GM15510 (cell line): Measurements from ENCODE around the gene MAJIN.

Source experiments
- POLR2A ChIP-seq: IDR thresholded peaks from 3 replicates; pipeline ENCODE4 v1.6.1; 2011; ENCODE audit warnings: borderline replicate concordance; ENCODE audit not compliant: insufficient read length; ENCODE audit errors: extremely low read depth

Gene MAJIN

GRCh38 chr11:64915376-64915887, 56.5 kb downstream of the MAJIN start:
- TF ChIP-seq POLR2A: no peak

- no peak for TF ChIP-seq POLR2A
Measured at GRCh38 chr11:64914123-64914522, 57.8 kb downstream of the MAJIN start.

- TF ChIP-seq POLR2A: no peak
Measured at GRCh38 chr11:64913171-64913727, 58.7 kb downstream of the MAJIN start.

- TF ChIP-seq POLR2A: no peak
Measured at GRCh38 chr11:64911689-64912088, 60.2 kb downstream of the MAJIN start.

- no peak for TF ChIP-seq POLR2A
Measured at GRCh38 chr11:64911142-64911541, 60.8 kb downstream of the MAJIN start.

- no peak for TF ChIP-seq POLR2A
Measured at GRCh38 chr11:64910451-64911093, 61.3 kb downstream of the MAJIN start.

- no peak for TF ChIP-seq POLR2A
Measured at GRCh38 chr11:64909653-64910343, 62.1 kb downstream of the MAJIN start.

- TF ChIP-seq POLR2A: no peak
Measured at GRCh38 chr11:64908766-64909165, 63.1 kb downstream of the MAJIN start.

GRCh38 chr11:64906314-64906635, 65.6 kb downstream of the MAJIN start:
- TF ChIP-seq POLR2A: no peak

- no peak for TF ChIP-seq POLR2A
Measured at GRCh38 chr11:64905516-64906313, 66.2 kb downstream of the MAJIN start.

GRCh38 chr11:64903291-64903833, 68.5 kb downstream of the MAJIN start:
- no peak for TF ChIP-seq POLR2A

GRCh38 chr11:64902102-64902900, 69.6 kb downstream of the MAJIN start:
- TF ChIP-seq POLR2A: no peak

GRCh38 chr11:64900774-64901173, 71.1 kb downstream of the MAJIN start:
- no peak for TF ChIP-seq POLR2A

- no peak for TF ChIP-seq POLR2A
Measured at GRCh38 chr11:64900263-64900678, 71.6 kb downstream of the MAJIN start.
